DMS 273 treated with DMSO at 0.1 percent for 48 hours (cell line): ENCODE results near the gene NPC1L1.
"Not testable (repeated sequence)": the region's sequence is repeated elsewhere in the genome, so short reads cannot be mapped to it uniquely, and the experiment has no call there.

Source experiments
- DNase-seq: peaks from one replicate; lab custom pipeline; 2025; lab: John Stamatoyannopoulos, UW

The NPC1L1 gene

GRCh38 chr7:44506592-44507288 lies 34.4 kb downstream of the NPC1L1 start:
- not testable (repeated sequence) for DNase-seq

GRCh38 chr7:44505595-44505994 lies 35.5 kb downstream of the NPC1L1 start:
- no peak for DNase-seq

GRCh38 chr7:44498230-44498954 lies 42.7 kb downstream of the NPC1L1 start:
- no peak for DNase-seq

- DNase-seq, result no peak
Observed at GRCh38 chr7:44497155-44498027, 43.7 kb downstream of the NPC1L1 start.

GRCh38 chr7:44496385-44496784 lies 44.7 kb downstream of the NPC1L1 start:
- no peak for DNase-seq

DNA sequence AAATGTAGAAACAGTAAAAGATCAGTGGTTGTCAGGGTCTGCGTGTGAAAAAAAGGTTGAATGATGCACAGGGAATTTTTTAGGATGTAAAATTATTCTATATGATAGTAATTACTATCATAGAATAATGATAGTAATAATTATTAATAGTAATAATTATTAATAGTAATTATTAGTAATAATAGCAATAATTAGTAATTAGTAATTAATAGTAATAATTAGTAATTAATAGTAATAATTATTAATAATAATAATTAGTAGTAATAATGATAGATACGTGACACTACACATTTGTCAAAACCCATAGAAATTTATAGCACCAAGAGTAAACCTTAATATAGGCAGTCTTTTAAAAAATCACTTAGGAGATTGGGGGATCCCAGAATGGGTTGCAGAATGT lies 46.2 kb downstream of the NPC1L1 start:
- no peak for DNase-seq

GRCh38 chr7:44491229-44491628 lies 49.9 kb downstream of the NPC1L1 start:
- DNase-seq, result no peak

DNA sequence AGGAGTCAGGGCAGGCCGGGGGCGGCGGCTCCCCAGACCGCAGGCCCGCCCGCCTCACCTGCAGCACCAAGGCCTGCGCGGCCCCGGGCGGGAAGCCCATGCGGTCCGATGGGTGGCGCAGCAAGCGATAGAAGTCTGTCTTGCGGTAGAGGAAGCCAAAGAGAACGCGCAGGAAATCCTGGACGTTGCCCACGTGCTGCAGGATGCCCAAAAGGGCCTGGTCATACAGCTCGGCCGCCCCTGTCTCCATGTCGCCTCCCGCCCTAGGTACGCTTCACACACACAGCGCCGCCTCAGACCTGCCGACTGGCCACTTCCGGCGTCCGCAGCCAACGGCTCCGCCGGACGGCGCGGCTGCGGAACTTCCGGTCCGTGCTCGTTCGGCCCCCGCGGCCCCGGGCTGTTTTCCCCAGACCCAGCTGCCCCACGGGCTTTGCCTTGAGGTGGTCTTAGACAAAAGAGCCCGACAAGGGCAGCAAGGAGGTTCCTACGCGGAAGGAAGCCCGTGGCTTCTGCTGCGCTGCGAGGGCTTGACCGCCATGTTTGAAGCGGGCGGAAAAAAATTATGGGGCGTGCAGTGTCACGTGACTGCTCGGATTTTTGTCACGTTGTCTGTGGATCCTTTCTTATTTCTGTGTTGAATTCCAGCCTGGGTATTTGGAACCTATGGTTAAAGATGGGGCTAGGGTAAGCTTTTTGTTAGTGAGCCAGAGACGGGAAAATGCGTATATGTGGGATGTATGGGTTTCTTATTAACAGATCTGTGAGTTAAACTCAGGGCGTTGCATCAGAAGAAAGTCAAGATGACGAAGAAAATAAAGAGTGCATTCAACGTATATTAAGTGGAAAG lies 50.6 kb downstream of the NPC1L1 start, which contains the start of gene NUDCD3:
Gene NUDCD3 (minus strand): TSS at position 308 of the 850 bp plus-strand sequence. CDS start 58 bp downstream, at position 250.
- DNase-seq, result peak; percentile 70

- peak; percentile 56 for DNase-seq
Observed at GRCh38 chr7:44489955-44490350, 51.2 kb downstream of the NPC1L1 start.

DNA sequence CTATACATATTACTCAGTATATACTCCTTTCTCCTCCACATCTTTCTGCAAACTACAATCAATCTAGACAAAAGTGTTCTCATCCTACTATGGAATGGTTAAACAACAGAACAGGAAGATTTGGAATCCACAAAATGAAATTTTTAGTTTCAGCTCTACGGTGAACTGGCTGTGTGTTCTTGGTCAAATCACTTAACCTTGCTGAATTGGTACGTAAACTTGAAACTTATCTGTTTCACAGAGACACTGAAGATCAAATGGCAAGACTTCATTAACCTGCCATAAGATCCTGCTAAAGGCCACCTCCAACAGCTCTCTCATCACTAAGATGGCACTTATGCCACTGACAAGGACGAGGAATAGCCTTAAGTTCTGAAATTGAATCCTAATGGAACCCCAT lies 52.2 kb downstream of the NPC1L1 start:
- DNase-seq, result no peak

- DNase-seq, result no peak
Observed at GRCh38 chr7:44486693-44487092, 54.4 kb downstream of the NPC1L1 start.

DNA sequence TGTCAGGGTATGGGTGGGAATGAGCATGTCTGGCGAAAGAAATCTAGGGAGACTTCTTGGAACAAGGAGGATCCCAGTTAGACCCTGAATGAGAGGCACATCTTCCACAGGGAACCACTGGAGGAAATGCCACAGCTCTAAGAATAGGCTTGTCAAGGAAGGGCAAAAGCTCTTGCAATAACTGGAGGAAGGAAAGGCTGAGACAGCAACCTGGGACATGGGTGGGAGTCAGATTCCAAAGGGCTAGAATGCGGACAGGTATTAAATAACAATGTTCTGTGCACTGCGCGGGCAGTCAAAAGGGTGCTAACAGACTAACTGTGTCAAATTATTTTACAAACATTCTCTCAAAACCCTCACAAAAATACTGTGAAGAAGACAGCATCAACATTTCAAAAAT lies 55.1 kb downstream of the NPC1L1 start:
- no peak for DNase-seq

DNA sequence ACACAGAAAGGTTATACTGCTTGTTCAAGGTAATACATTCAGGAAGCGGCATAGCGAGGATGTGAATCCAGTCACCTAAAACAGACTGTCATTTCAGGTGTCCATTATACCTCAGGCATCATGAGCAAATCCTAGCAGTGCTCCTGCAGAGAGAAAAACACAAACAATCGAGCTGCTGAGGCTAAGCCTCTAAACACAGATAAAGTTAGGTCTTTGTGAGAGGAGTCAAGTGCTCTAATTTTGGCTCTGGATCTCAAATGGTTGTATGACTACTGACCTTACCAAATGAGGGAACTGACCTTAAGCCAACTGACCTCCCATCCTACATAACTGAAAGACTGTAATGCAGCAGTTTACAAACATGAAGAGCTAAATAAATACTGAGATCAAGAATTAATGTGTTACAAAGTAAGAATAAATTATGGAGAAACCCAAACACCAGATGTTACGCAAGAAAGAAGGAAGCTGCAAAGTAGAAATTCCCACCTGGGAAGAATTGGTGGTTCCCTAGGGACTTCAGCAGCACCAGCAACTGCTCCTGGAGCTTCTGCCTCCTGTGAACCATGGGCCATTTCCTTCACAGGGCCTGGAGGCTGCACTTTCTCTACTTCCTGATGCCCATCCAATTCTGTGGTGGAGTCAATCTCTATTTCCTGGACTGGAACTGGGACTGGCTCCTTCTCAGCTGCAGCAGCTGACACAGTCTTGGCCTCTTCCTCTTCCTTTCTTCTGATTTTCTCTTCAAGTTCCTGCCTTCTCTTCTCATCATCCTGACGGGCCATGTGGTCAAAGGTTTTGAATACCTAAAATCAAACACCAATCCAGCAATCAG lies 56.4 kb downstream of the NPC1L1 start:
- no peak for DNase-seq

- DNase-seq, result no peak
Observed at GRCh38 chr7:44482502-44483485, 58.3 kb downstream of the NPC1L1 start.

DNA sequence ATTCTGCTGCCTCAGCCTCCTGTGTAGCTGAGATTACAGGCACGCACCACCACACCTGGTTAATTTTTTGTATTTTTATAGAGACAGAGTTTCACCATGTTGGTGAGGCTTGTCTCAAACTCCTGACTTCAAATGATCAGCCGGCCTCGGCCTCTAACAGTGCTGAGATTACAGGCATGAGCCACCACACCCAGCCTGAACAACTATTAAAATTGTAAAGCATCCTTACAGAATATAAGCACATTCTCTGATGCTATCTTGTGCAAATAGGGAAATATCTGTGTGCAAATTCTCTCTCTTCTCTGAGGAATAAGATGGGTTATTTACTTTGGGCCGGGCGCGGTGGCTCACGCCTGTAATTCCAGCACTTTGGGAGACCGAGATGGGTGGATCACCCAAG lies 63.2 kb downstream of the NPC1L1 start:
- DNase-seq, result no peak

GRCh38 chr7:44477063-44477830 lies 63.9 kb downstream of the NPC1L1 start:
- DNase-seq, result no peak

GRCh38 chr7:44476313-44476712 lies 64.8 kb downstream of the NPC1L1 start:
- DNase-seq, result no peak

DNA sequence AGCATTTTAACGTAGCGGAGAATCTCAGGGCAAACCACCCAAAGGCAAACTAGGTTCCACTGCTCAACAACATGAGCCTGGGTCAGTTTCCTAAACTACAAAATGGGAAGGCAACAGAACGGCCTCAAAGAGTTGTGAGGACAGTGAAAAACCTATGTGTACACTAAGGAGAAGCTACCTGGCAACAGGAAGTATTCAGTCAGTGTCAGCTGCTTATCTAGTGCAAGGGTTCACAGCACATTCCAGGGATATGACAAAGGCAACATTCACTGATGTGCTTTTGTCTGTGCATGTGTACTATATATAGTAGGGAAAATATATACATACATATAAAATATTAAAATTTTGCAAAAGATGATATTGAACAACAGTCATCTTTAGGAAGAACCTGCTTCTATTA lies 67.8 kb downstream of the NPC1L1 start:
- DNase-seq, result no peak

GRCh38 chr7:44472843-44473242 lies 68.3 kb downstream of the NPC1L1 start:
- DNase-seq, result no peak
